ENCODE results near the gene C1QTNF12.

Gene C1QTNF12

DNA sequence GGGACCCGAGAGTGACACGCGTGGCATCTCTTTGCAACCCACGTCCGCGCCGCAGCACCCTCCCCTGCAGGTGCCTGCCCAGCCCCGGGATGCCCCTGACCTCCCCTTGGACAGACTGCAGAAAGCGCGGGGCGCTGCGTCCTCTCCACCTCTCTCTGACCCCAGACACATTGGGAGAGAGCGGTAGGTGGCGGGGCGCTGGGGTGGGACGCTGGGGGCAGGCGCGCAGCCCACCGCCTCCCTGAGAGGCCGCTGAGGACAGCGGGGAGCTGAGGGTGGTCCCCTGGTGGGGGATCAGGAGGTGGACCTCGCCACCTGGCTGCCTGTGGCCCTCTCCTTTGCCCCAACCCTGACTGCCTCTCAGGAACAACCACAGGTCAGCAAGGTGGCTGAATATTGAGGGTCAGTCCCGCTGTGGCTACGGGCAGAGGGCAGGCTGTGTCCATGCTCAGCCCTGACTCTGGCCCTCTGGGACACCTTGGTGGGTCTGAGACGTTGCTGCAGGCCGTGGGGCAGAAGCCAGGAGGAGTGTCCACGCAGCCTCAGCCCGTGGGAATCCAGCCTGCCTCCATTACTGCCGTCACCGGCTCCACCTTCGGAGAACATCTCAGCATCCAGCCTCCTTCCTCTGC, 27.9 kb upstream of the C1QTNF12 start:
- Histone ChIP-seq H3K9me3 (ENCODE audit: low read depth, low read length) (no peaks in the 10 kb centered on the region), H3K9ac (ENCODE audit: insufficient read length) (peak overlapping the region; percentile 90), H3K27ac (peak overlapping the region; percentile 70; the same call in 1 of the 2 replicates), H3K36me3 (ENCODE audit: insufficient read depth, low read length) (peaks cover 13% of the 10 kb centered on the region), H3K4me3 (peak overlapping the region; percentile 92)
- DNase-seq (ENCODE audit: low read depth, low spot score), result no peak
- no peak for TF ChIP-seq EZH2 (IDR thresholded peaks at IDR 0.05)
- no peak for TF ChIP-seq FOXP2 (optimal IDR thresholded peaks at IDR 0.05; ENCODE audit: control extremely low read depth, extremely low read length, insufficient read depth)
- no peak for TF ChIP-seq POLR2AphosphoS5 (IDR thresholded peaks at IDR 0.05; ENCODE audit: borderline replicate concordance, low read depth, low read length)

DNA sequence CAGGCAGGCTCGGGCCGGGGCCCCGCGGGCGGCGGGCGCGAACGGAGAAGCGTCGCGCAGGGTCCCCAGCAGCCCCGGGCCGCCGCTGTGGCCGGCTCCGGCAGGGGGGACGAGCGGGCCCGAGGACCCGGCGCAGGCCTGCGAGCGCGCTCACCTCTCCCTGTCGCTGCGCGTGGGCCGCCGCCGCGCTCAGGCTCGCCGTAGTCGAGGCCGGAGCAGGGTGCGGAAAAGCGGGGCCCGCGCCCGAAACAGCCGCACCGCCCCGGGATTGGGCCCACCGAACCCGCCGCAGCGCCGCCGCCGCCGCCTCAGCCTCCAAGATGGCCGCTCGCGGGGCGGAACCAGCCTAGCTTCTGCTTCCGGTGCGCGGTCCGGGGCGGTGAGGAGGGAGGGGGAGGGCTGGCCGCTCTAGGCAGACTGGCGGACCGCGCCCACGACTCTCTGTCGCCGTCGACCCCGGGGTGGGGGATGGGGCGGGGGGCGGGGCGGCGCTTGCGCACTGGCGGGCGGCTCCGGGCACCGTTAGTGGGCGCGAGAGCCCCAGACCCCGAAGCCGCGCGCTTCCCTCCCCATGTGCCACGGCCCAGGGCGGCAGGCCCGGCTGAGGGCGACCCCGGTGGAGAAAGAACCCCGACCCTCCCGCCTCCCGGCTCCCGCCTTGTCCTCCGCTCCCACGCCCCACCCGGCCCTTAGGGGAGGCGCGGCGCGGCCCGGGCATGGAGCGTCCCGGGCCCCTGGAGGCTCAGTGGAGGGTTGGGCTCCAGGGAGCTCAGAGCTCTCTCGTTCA, 27.2 kb upstream of the C1QTNF12 start, which contains the start of gene UBE2J2:
TSS of gene UBE2J2 (minus strand) at position 343 of the 787 bp plus-strand sequence. CDS start 5,862 bp downstream, outside the sequence.
- peak within 1 kb of the TSS; percentile 97 for H3K9ac ChIP-seq (ENCODE audit: insufficient read length)
- DNase-seq (ENCODE audit: low read depth, low spot score), result peak; percentile 39
- H3K36me3 ChIP-seq (ENCODE audit: insufficient read depth, low read length), result peaks cover 13% of the 10 kb centered on the region
- no peaks in the 10 kb centered on the region for H3K9me3 ChIP-seq (ENCODE audit: low read depth, low read length)
- peak within 1 kb of the TSS; percentile 70; the same call in 1 of the 2 replicates for H3K27ac ChIP-seq
- H3K4me3 ChIP-seq, result peak within 1 kb of the TSS; percentile 92
- no peak for TF ChIP-seq FOXP2 (optimal IDR thresholded peaks at IDR 0.05; ENCODE audit: control extremely low read depth, extremely low read length, insufficient read depth)
- peak; percentile 91 for TF ChIP-seq POLR2AphosphoS5 (IDR thresholded peaks at IDR 0.05; ENCODE audit: borderline replicate concordance, low read depth, low read length)

DNA sequence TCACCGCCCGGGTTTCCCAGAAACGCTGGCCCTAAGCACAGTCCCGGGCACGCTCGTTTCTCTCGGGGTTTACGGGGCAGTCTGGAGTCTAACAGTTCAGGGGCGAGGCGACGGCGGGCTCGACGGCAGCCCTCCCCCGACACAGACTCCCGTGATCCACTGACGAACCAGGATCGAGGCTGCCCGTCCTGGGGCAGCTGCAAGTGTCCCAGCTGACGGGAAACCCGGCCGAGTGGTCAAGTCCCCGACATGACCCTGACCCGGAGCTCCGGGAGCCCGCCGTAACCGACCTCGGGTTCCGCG, 26.6 kb upstream of the C1QTNF12 start:
- Histone ChIP-seq H3K4me3 (peak overlapping the region; percentile 92), H3K9ac (ENCODE audit: insufficient read length) (peak overlapping the region; percentile 97), H3K36me3 (ENCODE audit: insufficient read depth, low read length) (peaks cover 13% of the 10 kb centered on the region), H3K27ac (peak overlapping the region; percentile 66; the same call in 1 of the 2 replicates), H3K9me3 (ENCODE audit: low read depth, low read length) (no peaks in the 10 kb centered on the region)
- TF ChIP-seq FOXP2 (optimal IDR thresholded peaks at IDR 0.05; ENCODE audit: control extremely low read depth, extremely low read length, insufficient read depth), result no peak
- no peak for DNase-seq (ENCODE audit: low read depth, low spot score)

DNA sequence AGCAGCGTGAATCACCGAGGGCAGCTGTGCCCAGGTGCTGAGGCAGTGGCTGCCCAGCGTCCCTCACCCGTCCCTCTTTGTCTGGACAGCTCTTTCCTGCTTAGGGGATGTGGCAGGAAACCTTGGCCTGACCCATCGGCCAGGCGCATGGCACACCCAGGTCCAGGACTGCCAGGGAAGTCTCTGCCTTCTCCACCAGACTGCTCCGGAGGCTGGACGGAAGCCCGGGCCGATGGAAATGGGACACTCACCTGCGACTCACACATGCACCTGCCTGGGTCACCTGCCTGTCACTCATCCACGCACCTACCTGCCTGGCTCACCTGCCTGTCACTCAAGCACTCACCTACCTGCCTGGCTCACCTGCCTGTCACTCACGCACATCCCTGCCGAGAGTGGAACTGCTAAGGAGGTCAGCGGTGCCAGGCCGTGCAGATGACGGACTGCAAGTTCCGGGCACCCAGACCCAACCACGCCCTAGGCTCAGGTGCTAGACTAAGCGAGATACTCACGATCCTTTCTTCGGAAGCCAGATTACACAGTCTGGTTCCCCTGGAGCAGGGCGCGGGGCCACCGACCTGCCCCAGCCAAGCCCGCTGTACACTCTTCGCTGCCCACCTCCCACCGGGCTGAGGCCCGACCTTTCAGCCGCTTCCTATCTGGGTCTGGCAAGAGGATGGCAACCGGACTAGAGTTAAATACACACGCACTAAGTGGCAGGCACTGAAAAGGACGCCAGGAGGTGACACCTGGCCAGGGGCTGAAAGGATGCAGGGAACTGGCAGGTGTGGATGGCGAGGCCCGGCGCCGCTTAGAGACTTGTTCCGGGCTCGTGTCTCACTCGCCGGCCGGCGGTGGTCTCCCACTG, 26.1 kb upstream of the C1QTNF12 start:
- DNase-seq (ENCODE audit: low read depth, low spot score), result no peak
- H3K9ac ChIP-seq (ENCODE audit: insufficient read length), result peak overlapping the region; percentile 97
- H3K27ac ChIP-seq, result peak overlapping the region; percentile 66; the same call in 1 of the 2 replicates
- peak overlapping the region; percentile 92 for H3K4me3 ChIP-seq
- H3K9me3 ChIP-seq (ENCODE audit: low read depth, low read length), result no peaks in the 10 kb centered on the region
- H3K36me3 ChIP-seq (ENCODE audit: insufficient read depth, low read length), result peaks cover 19% of the 10 kb centered on the region
- TF ChIP-seq EZH2 (IDR thresholded peaks at IDR 0.05) (no peak), FOXP2 (optimal IDR thresholded peaks at IDR 0.05; ENCODE audit: control extremely low read depth, extremely low read length, insufficient read depth) (no peak), POLR2AphosphoS5 (IDR thresholded peaks at IDR 0.05; ENCODE audit: borderline replicate concordance, low read depth, low read length) (no peak)

DNA sequence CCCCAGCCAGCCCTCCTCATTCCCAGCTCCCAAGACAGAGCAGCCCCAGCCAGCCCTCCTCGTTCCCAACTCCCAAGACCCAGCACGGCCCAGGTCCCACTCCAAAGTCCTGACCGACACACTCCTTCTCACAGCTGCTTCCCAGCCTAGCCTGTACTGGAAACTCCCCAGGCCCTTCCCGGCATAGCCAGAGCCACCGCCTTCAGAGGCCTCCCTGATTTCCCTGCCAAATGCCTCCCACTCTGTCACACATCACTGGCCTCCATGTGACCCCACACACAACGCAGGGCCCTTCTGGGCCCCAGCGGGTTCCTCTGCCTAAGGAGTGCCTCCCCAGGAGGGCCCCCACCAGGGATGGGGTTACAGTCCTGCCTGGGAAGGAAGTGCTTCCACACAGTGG, 24.3 kb upstream of the C1QTNF12 start:
- Histone ChIP-seq H3K9ac (ENCODE audit: insufficient read length) (peak overlapping the region; percentile 45), H3K36me3 (ENCODE audit: insufficient read depth, low read length) (peaks cover 27% of the 10 kb centered on the region), H3K27ac (0 out of 2 replicates have a peak overlapping the region, but pooled peaks have one; percentile 13), H3K9me3 (ENCODE audit: low read depth, low read length) (no peaks in the 10 kb centered on the region), H3K4me3 (no peak overlapping the region)
- TF ChIP-seq FOXP2 (optimal IDR thresholded peaks at IDR 0.05; ENCODE audit: control extremely low read depth, extremely low read length, insufficient read depth), result no peak
- TF ChIP-seq POLR2AphosphoS5 (IDR thresholded peaks at IDR 0.05; ENCODE audit: borderline replicate concordance, low read depth, low read length), result no peak; the same call in 1 of the 2 replicates
- no peak for TF ChIP-seq EZH2 (IDR thresholded peaks at IDR 0.05)
- no peak for DNase-seq (ENCODE audit: low read depth, low spot score)

DNA sequence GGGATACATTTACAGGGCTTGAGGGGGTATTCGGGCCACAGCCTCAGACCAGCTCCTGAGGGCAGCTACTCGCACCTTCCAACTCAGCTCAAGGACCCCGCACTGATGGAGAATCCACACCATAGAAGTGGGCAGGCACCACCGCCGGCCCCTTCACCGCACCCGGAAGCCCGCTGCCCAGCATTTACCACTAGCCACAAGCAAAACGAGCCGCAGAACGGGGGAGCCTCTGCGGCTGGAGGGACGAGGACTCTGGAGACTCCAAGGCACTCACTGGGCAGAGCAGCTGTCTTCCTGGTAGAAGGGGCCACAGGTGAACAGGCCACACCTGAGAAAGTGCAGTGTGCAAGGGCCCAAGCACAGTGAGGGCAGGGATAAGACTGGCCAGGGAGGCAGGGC, 21.8 kb upstream of the C1QTNF12 start:
- H3K4me3 ChIP-seq, result no peak overlapping the region
- no peak overlapping the region for H3K9ac ChIP-seq (ENCODE audit: insufficient read length)
- peaks cover 47% of the 10 kb centered on the region for H3K36me3 ChIP-seq (ENCODE audit: insufficient read depth, low read length)
- DNase-seq (ENCODE audit: low read depth, low spot score), result no peak
- TF ChIP-seq EZH2 (IDR thresholded peaks at IDR 0.05) (no peak), FOXP2 (optimal IDR thresholded peaks at IDR 0.05; ENCODE audit: control extremely low read depth, extremely low read length, insufficient read depth) (no peak), POLR2AphosphoS5 (IDR thresholded peaks at IDR 0.05; ENCODE audit: borderline replicate concordance, low read depth, low read length) (no peak)
- no peak overlapping the region for H3K27ac ChIP-seq
- no peaks in the 10 kb centered on the region for H3K9me3 ChIP-seq (ENCODE audit: low read depth, low read length)

DNA sequence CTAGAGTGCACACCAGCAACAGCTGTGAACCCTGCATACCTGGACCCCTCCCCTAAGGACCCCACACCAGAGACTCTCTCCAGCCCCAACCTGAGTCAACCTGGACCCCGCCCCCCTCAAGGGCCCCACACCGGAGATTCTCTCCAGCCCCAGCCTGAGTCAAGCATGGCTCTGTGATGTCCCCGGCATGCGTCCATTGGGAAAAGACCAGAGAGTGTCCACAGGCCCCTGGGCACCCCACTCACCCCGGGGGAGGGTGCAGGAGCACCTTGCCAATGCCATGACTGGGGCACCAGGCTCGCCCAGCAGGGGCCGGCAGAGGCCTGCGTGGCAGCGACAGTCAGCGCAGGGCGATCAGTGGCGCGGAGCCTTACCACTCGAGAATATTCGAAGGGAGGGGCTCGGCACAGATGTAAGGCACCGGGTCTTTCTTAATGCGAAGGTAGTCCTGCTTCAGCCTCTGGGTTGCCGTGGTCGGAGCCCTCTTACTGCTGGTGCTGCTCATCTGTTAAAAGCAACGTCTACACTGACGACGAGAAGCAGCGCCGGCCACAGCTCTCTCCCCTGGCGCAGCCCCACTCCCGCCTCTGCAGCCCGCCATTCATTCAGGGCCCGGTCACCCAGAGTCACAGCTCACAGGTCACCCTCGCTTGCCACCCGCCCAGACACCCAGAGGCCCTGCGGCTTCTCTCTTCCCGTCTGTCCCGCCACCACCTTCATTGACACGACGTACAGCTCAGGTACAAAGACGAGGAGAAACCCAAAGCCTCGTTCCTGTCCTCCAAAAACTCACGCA, 21.2 kb upstream of the C1QTNF12 start:
- TF ChIP-seq FOXP2 (optimal IDR thresholded peaks at IDR 0.05; ENCODE audit: control extremely low read depth, extremely low read length, insufficient read depth) (no peak), POLR2AphosphoS5 (IDR thresholded peaks at IDR 0.05; ENCODE audit: borderline replicate concordance, low read depth, low read length) (no peak), EZH2 (IDR thresholded peaks at IDR 0.05) (no peak)
- no peak overlapping the region for H3K27ac ChIP-seq
- no peaks in the 10 kb centered on the region for H3K9me3 ChIP-seq (ENCODE audit: low read depth, low read length)
- H3K9ac ChIP-seq (ENCODE audit: insufficient read length), result no peak overlapping the region
- DNase-seq (ENCODE audit: low read depth, low spot score), result no peak
- H3K4me3 ChIP-seq, result no peak overlapping the region
- peaks cover 53% of the 10 kb centered on the region for H3K36me3 ChIP-seq (ENCODE audit: insufficient read depth, low read length)
